Panc1 (cell line): ENCODE measurements around the gene GTF2I.

Source experiments
- SIN3A ChIP-seq: IDR thresholded peaks from 2 replicates; pipeline ENCODE4 v1.6.1; 2012; ENCODE audit warnings: low read depth, mild to moderate bottlenecking, low read length, moderate library complexity, borderline replicate concordance; ENCODE audit not compliant: insufficient read depth
- TCF7L2 ChIP-seq: IDR thresholded peaks from 2 replicates; pipeline ENCODE4 v1.6.1; 2011; ENCODE audit warnings: mild to moderate bottlenecking, low read depth, low read length, inconsistent platforms
- TF ChIP-seq, protein P1 (sequence below): fragments of 450-650 bp; IDR thresholded peaks from 2 replicates; pipeline ENCODE4 v1.5.1; 2017; ENCODE audit warnings: mild to moderate bottlenecking

DNA sequence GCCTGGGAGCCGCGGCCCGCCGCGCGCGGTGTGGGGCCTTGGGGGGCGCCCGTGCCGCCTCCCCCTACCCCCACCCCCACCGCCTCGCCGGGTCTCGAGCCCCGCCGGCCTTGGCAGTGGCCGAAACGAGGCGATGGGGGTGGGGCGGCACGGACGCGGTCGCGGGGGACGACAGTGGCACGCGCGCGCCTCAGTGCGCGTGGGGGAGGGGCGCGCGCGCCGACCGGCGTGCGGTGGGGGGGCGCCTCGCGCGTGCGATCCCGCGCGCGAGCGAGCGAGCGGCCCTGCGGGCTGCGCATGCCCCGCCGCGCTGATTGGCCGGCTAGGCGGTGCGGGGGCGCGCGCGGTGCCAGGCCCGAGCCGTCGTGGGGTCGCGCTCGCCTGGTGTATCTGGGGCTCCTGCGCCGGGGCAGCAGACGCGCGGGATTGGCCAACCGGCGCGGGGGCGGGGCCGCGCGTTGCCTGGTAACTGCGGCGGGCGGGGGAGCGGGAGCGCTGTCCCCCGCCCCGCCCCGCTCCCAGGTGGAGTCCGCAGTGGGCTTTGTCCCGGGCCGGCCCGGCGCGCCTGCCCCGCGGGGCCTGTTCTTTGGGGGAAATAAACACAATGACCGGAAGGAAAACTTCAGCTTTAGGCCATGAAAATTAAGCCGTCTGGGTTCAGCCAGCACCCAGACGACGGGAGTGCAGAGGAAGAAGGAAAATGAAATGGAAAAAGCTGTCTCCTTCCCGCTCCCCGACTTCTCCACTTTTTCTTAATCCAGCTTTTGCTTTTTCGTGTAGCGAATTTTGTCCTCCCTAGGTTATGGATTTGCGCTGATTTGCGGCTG lies 873 bp downstream of the GTF2I start:
- TF ChIP-seq, protein P1, sequence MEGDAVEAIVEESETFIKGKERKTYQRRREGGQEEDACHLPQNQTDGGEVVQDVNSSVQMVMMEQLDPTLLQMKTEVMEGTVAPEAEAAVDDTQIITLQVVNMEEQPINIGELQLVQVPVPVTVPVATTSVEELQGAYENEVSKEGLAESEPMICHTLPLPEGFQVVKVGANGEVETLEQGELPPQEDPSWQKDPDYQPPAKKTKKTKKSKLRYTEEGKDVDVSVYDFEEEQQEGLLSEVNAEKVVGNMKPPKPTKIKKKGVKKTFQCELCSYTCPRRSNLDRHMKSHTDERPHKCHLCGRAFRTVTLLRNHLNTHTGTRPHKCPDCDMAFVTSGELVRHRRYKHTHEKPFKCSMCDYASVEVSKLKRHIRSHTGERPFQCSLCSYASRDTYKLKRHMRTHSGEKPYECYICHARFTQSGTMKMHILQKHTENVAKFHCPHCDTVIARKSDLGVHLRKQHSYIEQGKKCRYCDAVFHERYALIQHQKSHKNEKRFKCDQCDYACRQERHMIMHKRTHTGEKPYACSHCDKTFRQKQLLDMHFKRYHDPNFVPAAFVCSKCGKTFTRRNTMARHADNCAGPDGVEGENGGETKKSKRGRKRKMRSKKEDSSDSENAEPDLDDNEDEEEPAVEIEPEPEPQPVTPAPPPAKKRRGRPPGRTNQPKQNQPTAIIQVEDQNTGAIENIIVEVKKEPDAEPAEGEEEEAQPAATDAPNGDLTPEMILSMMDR = no peak
- TF ChIP-seq SIN3A (no peak), TCF7L2 (no peak)
